ENCODE results near the gene PTPRG. TPM values are rescaled to one million over a fixed set of nuclear protein-coding genes. Genes with fewer than 3 reads are reported as not detected.
A peak's percentile ranks its signal among the peaks of the same experiment; 100 is the strongest.

The PTPRG gene
- total RNA-seq, 1 donor from 2014 or later, result 11.1 TPM

- FAIRE-seq (peak; percentile 94), DNase-seq (ENCODE audit: low read depth) (no peak)
- no peak overlapping the region for H3K4me3 ChIP-seq (ENCODE audit: low read depth, low read length)
- TF ChIP-seq CTCF (IDR thresholded peaks at IDR 0.05; ENCODE audit: insufficient read depth, low read length, severe bottlenecking), result no peak
- H3K36me3 ChIP-seq (ENCODE audit: control insufficient read depth, insufficient read depth, low read length), result no peaks in the 10 kb centered on the region
- no peaks in the 10 kb centered on the region for H3K27me3 ChIP-seq (ENCODE audit: control insufficient read depth, insufficient read depth, low read length)
Observed at GRCh38 chr3:61864886-61865285, 303.5 kb downstream of the PTPRG start.

GRCh38 chr3:61865466-61866152 is 304.2 kb downstream of the PTPRG start:
- TF ChIP-seq CTCF (IDR thresholded peaks at IDR 0.05; ENCODE audit: insufficient read depth, low read length, severe bottlenecking), result no peak
- no peak overlapping the region for H3K4me3 ChIP-seq (ENCODE audit: low read depth, low read length)
- FAIRE-seq (peak; percentile 47), DNase-seq (ENCODE audit: low read depth) (no peak)
- H3K36me3 ChIP-seq (ENCODE audit: control insufficient read depth, insufficient read depth, low read length), result no peaks in the 10 kb centered on the region
- H3K27me3 ChIP-seq (ENCODE audit: control insufficient read depth, insufficient read depth, low read length), result no peaks in the 10 kb centered on the region

- H3K4me3 ChIP-seq (ENCODE audit: low read depth, low read length), result no peak overlapping the region
- FAIRE-seq, result no peak
- no peak for TF ChIP-seq CTCF (IDR thresholded peaks at IDR 0.05; ENCODE audit: insufficient read depth, low read length, severe bottlenecking)
- no peak for DNase-seq (ENCODE audit: low read depth)
- no peaks in the 10 kb centered on the region for H3K36me3 ChIP-seq (ENCODE audit: control insufficient read depth, insufficient read depth, low read length)
- no peaks in the 10 kb centered on the region for H3K27me3 ChIP-seq (ENCODE audit: control insufficient read depth, insufficient read depth, low read length)
Observed at GRCh38 chr3:61866153-61866542, 304.8 kb downstream of the PTPRG start.

GRCh38 chr3:61866961-61867461 is 305.6 kb downstream of the PTPRG start:
- Histone ChIP-seq H3K4me3 (ENCODE audit: low read depth, low read length) (no peak overlapping the region), H3K36me3 (ENCODE audit: control insufficient read depth, insufficient read depth, low read length) (no peaks in the 10 kb centered on the region), H3K27me3 (ENCODE audit: control insufficient read depth, insufficient read depth, low read length) (no peaks in the 10 kb centered on the region)
- no peak for DNase-seq (ENCODE audit: low read depth)
- TF ChIP-seq CTCF (IDR thresholded peaks at IDR 0.05; ENCODE audit: insufficient read depth, low read length, severe bottlenecking), result no peak
- no peak for FAIRE-seq

GRCh38 chr3:61868499-61868898 is 307.1 kb downstream of the PTPRG start:
- no peaks in the 10 kb centered on the region for H3K36me3 ChIP-seq (ENCODE audit: control insufficient read depth, insufficient read depth, low read length)
- no peak overlapping the region for H3K4me3 ChIP-seq (ENCODE audit: low read depth, low read length)
- FAIRE-seq (no peak), DNase-seq (ENCODE audit: low read depth) (no peak)
- no peaks in the 10 kb centered on the region for H3K27me3 ChIP-seq (ENCODE audit: control insufficient read depth, insufficient read depth, low read length)
- TF ChIP-seq CTCF (IDR thresholded peaks at IDR 0.05; ENCODE audit: insufficient read depth, low read length, severe bottlenecking), result no peak

- DNase-seq (ENCODE audit: low read depth), result no peak
- Histone ChIP-seq H3K36me3 (ENCODE audit: control insufficient read depth, insufficient read depth, low read length) (no peaks in the 10 kb centered on the region), H3K27me3 (ENCODE audit: control insufficient read depth, insufficient read depth, low read length) (no peaks in the 10 kb centered on the region), H3K4me3 (ENCODE audit: low read depth, low read length) (no peak overlapping the region)
- FAIRE-seq, result no peak
- no peak for TF ChIP-seq CTCF (IDR thresholded peaks at IDR 0.05; ENCODE audit: insufficient read depth, low read length, severe bottlenecking)
Observed at GRCh38 chr3:61869371-61869770, 308.0 kb downstream of the PTPRG start.
